GM19193 (cell line): ENCODE data around the gene ABRACL.

Source experiments
- POLR2A ChIP-seq: IDR thresholded peaks from 4 replicates; pipeline ENCODE4 v1.6.1; 2011; ENCODE audit not compliant: insufficient read depth, insufficient read length; ENCODE audit errors: extremely low read depth

Gene ABRACL

DNA sequence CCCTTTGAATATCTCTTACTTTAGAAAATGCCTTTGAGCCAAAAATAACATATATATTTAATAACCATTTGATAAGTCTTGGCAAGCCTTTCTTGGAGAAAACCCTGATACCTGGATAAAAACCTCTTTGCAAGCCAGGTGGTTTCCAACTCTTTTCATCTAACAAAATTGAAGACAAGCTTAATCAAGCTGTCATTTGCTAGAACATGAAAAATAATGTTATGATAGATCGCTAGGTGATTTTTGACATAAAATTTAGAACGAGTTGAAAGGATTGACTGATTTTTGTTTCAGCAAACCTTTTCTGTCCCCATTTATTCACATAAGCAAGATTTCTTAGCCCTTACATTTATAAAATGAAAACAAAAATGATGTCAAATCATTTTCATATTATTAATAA lies 44.6 kb downstream of the ABRACL start:
- no peak for TF ChIP-seq POLR2A

DNA sequence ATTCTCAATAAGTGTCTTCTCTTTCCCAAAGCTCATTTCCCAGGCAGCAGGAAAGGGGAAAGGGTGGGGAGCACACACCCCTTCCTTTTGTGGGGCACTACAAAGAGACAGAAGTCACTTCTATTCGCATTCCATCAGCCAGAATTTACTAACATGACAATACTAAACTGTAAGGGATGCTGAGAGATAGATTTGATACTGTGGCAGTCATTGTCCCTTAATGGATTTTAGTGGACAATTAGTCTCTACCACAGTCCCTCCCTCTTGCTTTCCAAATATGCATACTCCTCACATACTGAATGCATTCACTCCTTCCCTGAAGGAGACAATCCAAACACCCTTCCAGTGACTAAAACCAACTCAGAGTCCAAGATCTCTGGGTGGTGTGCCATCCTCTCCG lies 50.5 kb downstream of the ABRACL start:
- TF ChIP-seq POLR2A, result no peak

- TF ChIP-seq POLR2A, result no peak
Measured at GRCh38 chr6:139080255-139080920, 51.8 kb downstream of the ABRACL start.

- no peak for TF ChIP-seq POLR2A
Measured at GRCh38 chr6:139081471-139081870, 52.9 kb downstream of the ABRACL start.

DNA sequence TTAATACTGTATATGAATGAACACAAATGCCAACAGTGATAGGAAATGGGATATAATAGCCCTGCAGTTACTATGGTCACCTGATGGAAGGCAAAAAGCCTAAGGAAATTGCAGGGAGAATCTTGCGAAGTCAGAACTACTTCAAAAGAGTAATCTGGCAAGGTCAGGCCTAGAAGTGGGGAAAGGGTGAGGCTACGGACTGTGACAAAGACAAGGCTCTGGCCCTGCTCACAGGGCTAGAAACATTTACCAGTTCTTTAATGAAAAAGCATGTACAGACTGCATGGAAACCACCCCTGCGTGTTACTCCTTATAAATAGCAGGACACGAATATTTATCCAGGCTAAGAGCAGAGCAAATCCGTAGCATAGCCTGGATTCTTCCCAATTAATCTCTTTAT lies 53.8 kb downstream of the ABRACL start:
- no peak for TF ChIP-seq POLR2A

GRCh38 chr6:139091826-139092225 lies 63.3 kb downstream of the ABRACL start:
- TF ChIP-seq POLR2A, result no peak
